Mononuclear cell (primary cell): ENCODE results near the gene ARID5B. TPM values are rescaled to one million over a fixed set of nuclear protein-coding genes. Genes with fewer than 3 reads are reported as not detected.

Source experiments
- H3K27me3 ChIP-seq: 2 replicates; pipeline ENCODE4 v1.6.0; 2011; ENCODE audit warnings: low read length, control low read depth; ENCODE audit not compliant: insufficient read depth
- H3K4me1 ChIP-seq: 2 replicates; pipeline ENCODE4 v1.5.1; 2011; ENCODE audit warnings: mild to moderate bottlenecking, low read length, control low read depth; ENCODE audit not compliant: insufficient read depth
- H3K4me3 ChIP-seq: 2 replicates; pipeline ENCODE4 v1.5.1; 2011; ENCODE audit warnings: mild to moderate bottlenecking, low read length, moderate library complexity
- H3K9me3 ChIP-seq: 2 replicates; pipeline ENCODE4 v1.5.1; 2011; ENCODE audit warnings: low read depth, mild to moderate bottlenecking, control low read depth, low read length
- total RNA-seq: library from RNA; depleted of rRNA; stranded (reverse); fragments of >200 nt; gene quantifications from one replicate; pipeline ENCODE4 v1.2.3, GENCODE V29; 2012

Gene ARID5B
- total RNA-seq, 1 donor, result 52.9 TPM

DNA sequence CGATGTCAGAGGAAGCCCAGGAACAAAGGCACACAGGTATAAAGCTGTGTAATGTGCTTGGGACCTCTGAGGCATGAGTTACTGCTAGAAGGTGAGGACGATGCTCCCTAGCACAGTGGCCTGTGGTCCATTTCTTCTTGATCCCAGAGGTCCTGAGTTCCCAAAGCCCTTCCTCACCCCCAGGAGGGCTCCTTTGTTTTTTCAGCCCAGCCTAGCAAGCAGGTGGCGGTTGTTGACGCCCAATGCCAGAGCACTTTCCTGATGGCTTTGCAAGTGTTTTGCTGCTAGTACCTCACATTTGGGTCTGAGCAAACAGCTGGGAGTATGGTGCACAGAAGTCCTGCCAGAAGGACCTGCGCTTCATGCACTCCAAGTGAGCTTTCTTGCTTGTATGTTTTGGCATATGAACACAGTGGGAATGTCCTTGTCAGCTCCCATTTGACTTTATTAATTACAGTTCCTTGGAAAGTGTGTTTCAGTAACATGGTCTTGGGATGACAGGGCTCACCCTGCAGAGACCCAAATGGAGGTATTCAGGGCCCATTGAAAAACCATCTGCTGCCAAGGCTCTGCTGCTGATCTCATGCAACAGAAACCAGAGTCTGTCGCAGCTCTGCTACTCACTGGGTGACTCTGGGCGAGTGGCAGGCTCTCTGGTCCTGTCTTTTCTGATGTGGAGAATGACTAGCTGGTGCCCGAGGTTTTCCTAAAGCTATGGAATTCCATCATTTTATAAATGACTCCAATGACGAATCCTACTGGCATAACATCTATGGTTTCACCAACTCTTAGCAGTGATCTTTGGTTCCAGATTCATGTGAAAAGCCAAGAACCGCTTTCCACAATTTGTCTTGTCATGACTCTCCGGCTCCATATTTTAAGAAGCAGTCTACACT is 134.9 kb downstream of the ARID5B start:
- H3K4me1 ChIP-seq, result peaks cover 59% of the 10 kb centered on the region
- H3K4me3 ChIP-seq, result no peak overlapping the region
- no peaks in the 10 kb centered on the region for H3K9me3 ChIP-seq
- H3K27me3 ChIP-seq, result no peaks in the 10 kb centered on the region

DNA sequence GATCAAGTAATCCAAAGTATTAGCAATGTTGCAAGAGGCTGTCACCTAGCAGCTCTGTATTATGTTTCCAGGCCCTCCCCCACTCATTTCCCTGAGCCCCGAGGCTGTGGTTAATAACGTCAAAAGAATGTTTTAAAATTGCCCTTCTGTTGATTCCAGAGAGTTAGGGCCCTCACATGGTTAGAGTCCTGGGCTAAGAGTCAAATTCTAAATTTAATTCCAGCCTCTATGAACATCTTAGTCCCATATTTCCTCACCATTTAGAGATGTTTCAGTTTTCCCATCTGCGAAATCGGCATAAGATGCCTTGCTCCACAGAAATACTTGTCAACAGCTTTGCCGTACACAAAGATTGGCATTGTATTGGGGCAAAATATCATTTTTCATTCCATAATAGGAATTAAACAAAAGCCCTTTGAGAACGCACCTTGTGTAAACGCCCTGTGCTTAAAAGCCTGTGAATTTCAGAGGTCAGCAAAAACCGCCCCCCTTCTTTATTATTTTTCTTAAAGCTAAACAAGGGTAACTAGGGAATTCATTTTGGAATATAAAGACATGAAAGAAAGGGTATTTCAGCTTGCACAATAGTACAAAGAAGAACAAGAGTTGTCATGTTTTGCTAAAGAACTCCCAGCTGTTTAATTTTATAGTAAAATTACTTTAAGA is 135.8 kb downstream of the ARID5B start:
- Histone ChIP-seq H3K9me3 (no peaks in the 10 kb centered on the region), H3K4me1 (peaks cover 53% of the 10 kb centered on the region), H3K27me3 (no peaks in the 10 kb centered on the region), H3K4me3 (no peak overlapping the region)

DNA sequence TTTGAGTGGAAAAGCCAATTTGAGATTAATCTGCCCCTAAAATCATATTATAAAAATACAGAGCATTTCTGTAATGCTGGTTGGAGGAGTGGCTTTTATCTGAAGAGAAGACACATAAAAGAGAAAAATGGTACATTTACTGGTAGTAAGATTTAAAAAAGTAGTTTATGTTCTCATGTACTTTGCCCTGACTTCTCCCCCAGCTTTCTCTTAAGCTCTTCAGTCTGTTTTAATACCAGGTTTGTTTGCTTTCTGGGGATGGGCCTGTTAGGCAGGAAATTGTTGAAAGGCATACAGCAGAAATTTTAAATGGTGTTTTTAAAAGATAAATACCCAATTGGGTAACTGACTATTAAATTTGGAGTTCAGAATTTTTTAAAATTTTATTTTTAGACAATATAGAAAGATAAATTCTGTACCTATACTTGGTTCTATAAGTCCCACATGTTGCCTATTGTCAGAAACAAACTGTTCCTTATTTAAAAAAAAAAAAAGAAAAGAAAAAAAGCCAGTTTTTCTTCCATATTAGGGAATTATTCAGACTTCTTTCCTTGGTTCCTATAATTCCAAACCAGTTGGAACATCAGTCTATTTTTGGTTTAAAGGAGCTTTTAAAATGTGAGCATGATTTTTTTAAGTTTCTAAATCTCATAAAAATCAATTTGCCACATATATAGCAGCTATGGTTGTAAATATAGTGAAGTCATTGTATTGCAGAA is 136.6 kb downstream of the ARID5B start:
- Histone ChIP-seq H3K4me1 (peaks cover 57% of the 10 kb centered on the region), H3K4me3 (no peak overlapping the region), H3K27me3 (no peaks in the 10 kb centered on the region), H3K9me3 (no peaks in the 10 kb centered on the region)

DNA sequence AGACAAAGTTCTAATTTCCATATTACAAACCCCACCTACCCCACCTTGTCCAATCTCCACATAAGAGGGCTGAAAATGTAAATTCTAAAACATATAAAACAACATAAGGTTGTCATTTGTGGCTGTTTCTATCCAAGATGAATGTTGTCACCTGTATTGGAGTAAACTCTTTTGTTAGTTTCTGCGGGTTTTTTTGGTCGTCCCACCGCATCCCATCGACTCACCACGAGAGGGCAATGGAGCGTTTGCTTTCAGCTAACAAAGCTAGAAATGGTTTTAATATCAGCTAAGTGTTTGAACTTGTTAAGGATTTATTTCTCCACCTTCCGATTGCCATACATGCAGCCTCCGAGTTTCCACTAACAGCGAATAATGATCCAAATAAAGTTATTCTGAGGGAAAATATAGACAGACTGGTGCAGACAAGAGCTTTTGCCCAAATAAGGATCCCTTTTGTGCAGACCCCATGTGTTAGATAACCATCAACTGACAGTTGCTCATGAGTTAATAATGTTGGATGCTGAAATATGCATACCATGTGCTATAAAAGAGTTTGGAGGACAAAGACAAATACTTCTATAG is 137.2 kb downstream of the ARID5B start:
- Histone ChIP-seq H3K4me3 (no peak overlapping the region), H3K27me3 (no peaks in the 10 kb centered on the region), H3K9me3 (no peaks in the 10 kb centered on the region), H3K4me1 (peaks cover 57% of the 10 kb centered on the region)

GRCh38 chr10:62039954-62040353 is 138.5 kb downstream of the ARID5B start:
- Histone ChIP-seq H3K4me1 (peaks cover 66% of the 10 kb centered on the region), H3K9me3 (no peaks in the 10 kb centered on the region), H3K4me3 (no peak overlapping the region), H3K27me3 (no peaks in the 10 kb centered on the region)

DNA sequence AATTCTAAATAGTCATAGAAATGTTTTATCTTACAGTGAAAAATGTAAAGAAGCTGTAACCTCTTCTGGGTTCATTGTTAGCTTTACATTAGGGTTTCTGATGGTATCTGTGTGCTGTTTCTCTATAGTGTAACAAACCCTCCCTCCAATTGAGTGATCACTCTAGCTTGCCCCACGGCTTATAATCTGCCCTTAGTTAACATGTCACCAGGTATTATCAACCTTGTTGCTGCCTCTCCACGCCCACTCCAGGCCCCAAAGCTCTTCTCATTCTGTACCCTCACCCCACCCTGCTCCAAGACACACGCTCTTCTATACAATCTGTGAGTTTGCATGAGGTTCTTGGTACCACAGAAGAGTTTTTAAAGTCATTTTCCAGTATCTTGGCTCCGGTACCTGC is 139.4 kb downstream of the ARID5B start:
- Histone ChIP-seq H3K27me3 (no peaks in the 10 kb centered on the region), H3K4me3 (no peak overlapping the region), H3K9me3 (no peaks in the 10 kb centered on the region), H3K4me1 (peaks cover 75% of the 10 kb centered on the region)

DNA sequence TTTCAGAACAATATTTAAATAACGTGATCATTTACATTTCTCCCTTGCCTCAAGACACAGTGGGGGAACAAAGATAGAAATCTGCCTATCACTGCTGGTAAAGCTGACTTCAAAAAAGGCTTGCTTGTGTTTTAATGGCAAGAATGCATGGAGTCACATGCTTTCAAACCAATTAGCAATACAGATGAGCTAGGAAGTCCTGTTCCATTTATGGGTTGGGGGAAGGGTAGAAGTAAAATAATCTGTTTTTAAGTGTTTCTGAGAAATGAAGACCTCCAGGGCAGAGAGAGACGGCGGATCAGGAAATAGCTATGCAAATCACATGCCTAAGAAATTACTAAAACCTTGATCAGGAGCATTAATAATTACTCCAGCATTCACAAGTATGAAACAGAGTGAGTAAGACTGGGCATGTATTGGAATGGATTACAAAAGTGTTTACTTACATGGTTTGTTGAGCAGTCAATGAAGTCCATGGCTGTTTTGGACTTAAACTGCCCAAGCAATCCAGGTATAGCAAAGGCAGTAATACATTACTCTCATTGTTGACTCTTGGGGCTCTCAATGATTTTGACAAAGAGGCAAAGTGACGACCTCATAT is 142.0 kb downstream of the ARID5B start:
- peaks cover 84% of the 10 kb centered on the region for H3K4me1 ChIP-seq
- H3K4me3 ChIP-seq, result no peak overlapping the region
- no peaks in the 10 kb centered on the region for H3K27me3 ChIP-seq
- H3K9me3 ChIP-seq, result no peaks in the 10 kb centered on the region

DNA sequence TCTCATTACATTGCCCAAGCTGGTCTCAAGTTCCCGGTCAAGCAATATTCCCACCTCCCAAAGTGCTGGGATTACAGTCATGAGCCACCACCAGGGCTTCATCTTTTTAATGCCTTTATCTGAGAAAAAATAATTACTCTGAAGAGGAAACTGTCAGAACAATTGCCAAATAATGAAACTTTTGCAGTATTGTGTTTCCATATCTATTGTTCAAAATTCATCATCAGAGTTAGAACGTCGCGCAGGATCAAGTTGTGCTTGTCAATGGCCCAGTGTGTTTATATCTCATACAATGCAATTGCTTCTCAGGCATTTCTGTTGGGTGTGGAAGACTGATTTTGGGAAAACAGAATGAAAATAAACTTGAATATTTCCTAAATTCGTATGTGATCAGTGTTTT is 143.1 kb downstream of the ARID5B start:
- Histone ChIP-seq H3K27me3 (no peaks in the 10 kb centered on the region), H3K4me3 (no peak overlapping the region)

DNA sequence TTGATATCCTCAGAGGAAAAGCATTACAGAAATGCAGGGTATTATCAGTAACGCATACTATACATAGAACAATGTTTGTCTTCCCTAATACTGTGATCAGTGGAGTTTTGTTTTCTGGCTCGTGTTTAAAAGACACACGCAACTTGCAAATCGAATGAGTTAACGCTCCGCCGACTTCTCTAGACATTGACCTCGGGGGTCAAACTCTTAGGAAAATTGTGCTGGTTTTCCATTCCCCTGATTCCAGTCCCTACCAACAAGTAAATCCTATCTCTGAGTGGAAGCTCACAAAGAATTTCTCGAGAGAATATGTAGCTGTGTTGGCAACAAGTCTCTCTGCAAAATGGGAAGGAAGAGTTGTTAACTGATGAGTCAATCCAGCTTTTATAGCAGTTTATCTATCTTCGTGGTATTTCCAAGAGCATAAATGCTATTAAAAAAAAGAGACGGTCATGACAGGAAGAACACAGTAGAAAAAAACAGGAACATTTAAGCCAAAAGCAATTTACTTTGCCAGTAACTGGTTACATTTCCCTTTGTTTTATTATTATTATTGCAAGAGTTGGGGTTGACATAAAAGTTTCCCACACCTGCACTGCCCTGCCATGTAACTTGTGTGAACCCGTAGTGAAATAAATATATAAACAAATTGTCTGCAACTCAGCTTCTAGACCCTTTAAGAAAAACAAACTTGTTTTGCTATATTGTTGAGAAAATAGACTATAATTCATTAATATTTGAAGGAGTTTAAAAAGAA is 144.4 kb downstream of the ARID5B start:
- Histone ChIP-seq H3K4me1 (peaks cover 82% of the 10 kb centered on the region), H3K9me3 (no peaks in the 10 kb centered on the region), H3K4me3 (no peak overlapping the region), H3K27me3 (no peaks in the 10 kb centered on the region)

More for the DNA sequence above, 143.1 kb downstream of the ARID5B start:
- H3K4me1 ChIP-seq, result peaks cover 83% of the 10 kb centered on the region
- no peaks in the 10 kb centered on the region for H3K9me3 ChIP-seq

- Histone ChIP-seq H3K4me1 (peaks cover 84% of the 10 kb centered on the region), H3K4me3 (no peak overlapping the region)
These were observed 145.2 kb downstream of the ARID5B start for GRCh38 chr10:62046522-62047227.

DNA sequence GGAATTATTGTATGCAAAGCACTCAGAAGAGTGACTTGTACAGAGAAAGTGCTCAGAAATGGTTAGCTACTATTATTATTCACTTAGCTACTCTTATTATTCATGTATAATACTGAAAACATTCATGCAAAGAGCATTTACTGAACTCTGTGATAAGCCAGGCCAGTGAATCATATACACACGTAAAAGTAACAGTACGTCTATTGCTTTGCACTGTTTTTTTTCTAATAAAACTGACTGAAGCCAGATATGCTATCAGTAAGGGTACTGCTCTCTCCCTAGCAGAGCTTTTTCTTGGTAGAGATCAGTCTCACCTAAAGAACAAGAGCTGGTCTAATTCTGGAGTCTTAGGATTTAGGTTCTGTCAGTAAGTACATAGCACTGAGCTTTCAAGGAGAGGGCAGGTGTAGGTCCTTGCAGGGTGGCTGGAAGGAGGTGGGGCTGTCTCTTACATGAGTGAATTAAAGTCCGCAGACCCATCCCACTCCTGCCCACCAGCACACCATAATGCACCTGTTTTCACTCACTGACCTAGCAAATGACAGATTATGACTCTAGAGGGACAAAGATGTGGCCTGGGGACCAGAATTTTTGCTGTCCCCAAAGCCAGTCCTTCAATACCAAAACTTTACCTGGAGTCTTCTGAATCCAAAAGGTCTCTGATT is 145.9 kb downstream of the ARID5B start:
- no peaks in the 10 kb centered on the region for H3K9me3 ChIP-seq
- H3K4me3 ChIP-seq, result no peak overlapping the region
- H3K4me1 ChIP-seq, result peaks cover 85% of the 10 kb centered on the region
- H3K27me3 ChIP-seq, result no peaks in the 10 kb centered on the region

More at GRCh38 chr10:62046522-62047227, 145.2 kb downstream of the ARID5B start:
- H3K27me3 ChIP-seq, result no peaks in the 10 kb centered on the region
- no peaks in the 10 kb centered on the region for H3K9me3 ChIP-seq

DNA sequence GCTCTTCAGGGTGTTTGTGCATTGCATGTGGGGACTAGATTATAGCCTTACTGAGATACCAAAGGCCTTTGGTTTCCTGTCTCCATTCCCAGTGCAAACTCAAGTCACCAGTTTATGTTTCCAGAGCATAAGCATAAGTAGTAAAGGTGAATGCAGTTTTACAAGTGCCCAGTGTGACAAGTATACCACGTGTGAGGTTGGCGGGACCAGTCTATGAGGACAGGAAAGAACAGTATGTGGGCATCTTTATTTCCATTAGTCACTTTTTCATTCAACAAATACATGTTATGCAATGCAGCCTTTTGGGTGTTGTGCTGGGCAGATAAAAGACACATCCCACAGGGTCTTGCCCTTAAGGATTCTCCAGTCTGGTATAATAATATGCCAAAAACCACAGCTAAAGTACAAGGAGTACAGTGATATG is 146.5 kb downstream of the ARID5B start:
- Histone ChIP-seq H3K9me3 (no peaks in the 10 kb centered on the region), H3K27me3 (no peaks in the 10 kb centered on the region), H3K4me3 (no peak overlapping the region), H3K4me1 (peaks cover 85% of the 10 kb centered on the region)

- Histone ChIP-seq H3K4me3 (no peak overlapping the region), H3K4me1 (peaks cover 85% of the 10 kb centered on the region), H3K9me3 (no peaks in the 10 kb centered on the region), H3K27me3 (no peaks in the 10 kb centered on the region)
These were observed 147.0 kb downstream of the ARID5B start for GRCh38 chr10:62048470-62048869.
